OCI-LY3 (cell line): ENCODE data around the gene RERG.

Experiments
- EZH2phosphoT487 ChIP-seq: fragments of 200-600 bp; shearing (Covaris generic); IDR thresholded peaks from 2 replicates; pipeline ENCODE4 v1.6.1; 2018; ENCODE audit warnings: antibody characterized with exemption, mixed run types, low read depth
- TF ChIP-seq, protein P1 (sequence below): fragments of 200-600, 300-600 bp; sonication (generic); IDR thresholded peaks from 2 replicates; pipeline ENCODE4 v1.5.1; 2014; ENCODE audit warnings: antibody characterized with exemption, low read length, low read depth

- TF ChIP-seq, protein P1, sequence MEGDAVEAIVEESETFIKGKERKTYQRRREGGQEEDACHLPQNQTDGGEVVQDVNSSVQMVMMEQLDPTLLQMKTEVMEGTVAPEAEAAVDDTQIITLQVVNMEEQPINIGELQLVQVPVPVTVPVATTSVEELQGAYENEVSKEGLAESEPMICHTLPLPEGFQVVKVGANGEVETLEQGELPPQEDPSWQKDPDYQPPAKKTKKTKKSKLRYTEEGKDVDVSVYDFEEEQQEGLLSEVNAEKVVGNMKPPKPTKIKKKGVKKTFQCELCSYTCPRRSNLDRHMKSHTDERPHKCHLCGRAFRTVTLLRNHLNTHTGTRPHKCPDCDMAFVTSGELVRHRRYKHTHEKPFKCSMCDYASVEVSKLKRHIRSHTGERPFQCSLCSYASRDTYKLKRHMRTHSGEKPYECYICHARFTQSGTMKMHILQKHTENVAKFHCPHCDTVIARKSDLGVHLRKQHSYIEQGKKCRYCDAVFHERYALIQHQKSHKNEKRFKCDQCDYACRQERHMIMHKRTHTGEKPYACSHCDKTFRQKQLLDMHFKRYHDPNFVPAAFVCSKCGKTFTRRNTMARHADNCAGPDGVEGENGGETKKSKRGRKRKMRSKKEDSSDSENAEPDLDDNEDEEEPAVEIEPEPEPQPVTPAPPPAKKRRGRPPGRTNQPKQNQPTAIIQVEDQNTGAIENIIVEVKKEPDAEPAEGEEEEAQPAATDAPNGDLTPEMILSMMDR = no peak
- TF ChIP-seq EZH2phosphoT487 = no peak
Measured at GRCh38 chr12:15154103-15154502, 67.1 kb downstream of the RERG start.
